ENCODE data around the gene TMEM175. TPM values are rescaled to one million over a fixed set of nuclear protein-coding genes. Genes with fewer than 3 reads are reported as not detected.

The TMEM175 gene
- polyA plus RNA-seq, 1 of the 3 experiments (the other 2 are of a cell fraction), result 54.2 TPM

- no peak overlapping the region for H3K27ac ChIP-seq (ENCODE audit: low read depth in 2 of 2, low read length in 1 of 2)
- H3K9me3 ChIP-seq, result no peaks in the 10 kb centered on the region
- H3F3A ChIP-seq (replicated peaks; ENCODE audit: insufficient read depth), result no peaks in the 10 kb centered on the region
- peaks cover 18% of the 10 kb centered on the region for H4K20me1 ChIP-seq (ENCODE audit: insufficient read depth)
- no peak overlapping the region for H3K4me2 ChIP-seq
- H2AFZ ChIP-seq (ENCODE audit: low read depth), result no peak overlapping the region
- no peak for TF ChIP-seq USF2 (IDR thresholded peaks at IDR 0.05; ENCODE audit: borderline replicate concordance, low read depth, low read length)
- TF ChIP-seq RXRA (IDR thresholded peaks at IDR 0.05; ENCODE audit: borderline replicate concordance, low read depth), result no peak
- no peak for TF ChIP-seq RAD21 (IDR thresholded peaks at IDR 0.05; ENCODE audit: low read length)
- H3K79me2 ChIP-seq (ENCODE audit: insufficient read depth), result peaks cover 18% of the 10 kb centered on the region; the same call in 1 of the 2 replicates
- no peaks in the 10 kb centered on the region for H3K27me3 ChIP-seq (ENCODE audit: insufficient read depth)
- H3K36me3 ChIP-seq (replicated peaks in 1 of 2; ENCODE audit: control insufficient read depth in 1 of 2, insufficient read depth in 2 of 2, low read length in 1 of 2), result peaks cover 0 to 8% of the 10 kb centered on the region in 2 experiments
- WGBS (ENCODE audit: low lambda C conversion rate), result 96% methylated on average over 14 of the region's 17 CpGs
- H3K9ac ChIP-seq, result no peak overlapping the region
- ChIA-PET CTCF (interaction anchor here (0.7 to 1.6 kb wide), 2 partner anchors 28 to 40 kb away, joined by 3 read pairs; no protein-coding TSS in a partner anchor), POLR2A (no interaction called here)
- H3K4me3 ChIP-seq (ENCODE audit: low read depth in 2 of 2, low read length in 1 of 2), result no peak overlapping the region
- no peaks in the 10 kb centered on the region for H3K9me2 ChIP-seq
- H3K4me1 ChIP-seq (ENCODE audit: control insufficient read depth in 1 of 2, insufficient read depth in 2 of 2, low read depth in 1 of 2, low read length in 1 of 2), result peaks cover 7 to 18% of the 10 kb centered on the region in 2 experiments; a peak in 1 of 4 replicates
- DNase-seq, result no peak
Observed at GRCh38 chr4:970854-971520, 38.7 kb downstream of the TMEM175 start.

- Histone ChIP-seq H3K4me2 (peak overlapping the region; percentile 99), H3K4me3 (ENCODE audit: low read depth in 2 of 2, low read length in 1 of 2) (peak overlapping the region; percentile 80 to 85), H3K79me2 (ENCODE audit: insufficient read depth) (peaks cover 18% of the 10 kb centered on the region; the same call in 1 of the 2 replicates), H3K9me2 (no peaks in the 10 kb centered on the region), H3K9ac (peak overlapping the region; percentile 61; the same call in 1 of the 2 replicates), H3K27ac (ENCODE audit: low read depth in 2 of 2, low read length in 1 of 2) (no peak overlapping the region), H3K4me1 (ENCODE audit: control insufficient read depth in 1 of 2, insufficient read depth in 2 of 2, low read depth in 1 of 2, low read length in 1 of 2) (peaks cover 7 to 18% of the 10 kb centered on the region in 2 experiments; a peak in 1 of 4 replicates), H3K27me3 (ENCODE audit: insufficient read depth) (no peaks in the 10 kb centered on the region), H3K9me3 (no peaks in the 10 kb centered on the region), H4K20me1 (ENCODE audit: insufficient read depth) (peaks cover 18% of the 10 kb centered on the region), H2AFZ (ENCODE audit: low read depth) (no peak overlapping the region), H3F3A (replicated peaks; ENCODE audit: insufficient read depth) (no peaks in the 10 kb centered on the region), H3K36me3 (replicated peaks in 1 of 2; ENCODE audit: control insufficient read depth in 1 of 2, insufficient read depth in 2 of 2, low read length in 1 of 2) (peaks cover 0 to under 1% of the 10 kb centered on the region in 2 experiments)
- DNase-seq, result no peak
- ChIA-PET POLR2A (interaction anchor here (1.1 kb wide), 1 partner anchor 15 kb away, joined by 5 read pairs; the partner anchor contains the start of gene IDUA), CTCF (interaction anchor here (0.7 to 1.6 kb wide), 2 partner anchors 15 to 27 kb away, joined by 3 read pairs; partner anchors contain the start of gene IDUA)
- WGBS (ENCODE audit: low lambda C conversion rate), result 57% methylated on average over 5 of the region's 24 CpGs
- TF ChIP-seq MXI1 (IDR thresholded peaks at IDR 0.05; ENCODE audit: low read depth, low read length) (peak; percentile 25; the same call in 1 of the 2 replicates), YY1 (IDR thresholded peaks at IDR 0.05; ENCODE audit: low read depth) (no peak)
Observed at GRCh38 chr4:971666-972500, 39.6 kb downstream of the TMEM175 start.

Measured in SK-N-SH (cell line).